NCI-H2107 (cell line): Measurements from ENCODE around the gene MTAP.

Source experiments
- DNase-seq: peaks from one replicate; lab custom pipeline; 2025; lab: John Stamatoyannopoulos, UW

MTAP gene

GRCh38 chr9:21852754-21853153 lies 50.3 kb downstream of the MTAP start:
- DNase-seq: no peak

- DNase-seq: no peak
Measured at GRCh38 chr9:21853414-21853813, 51.0 kb downstream of the MTAP start.

DNA sequence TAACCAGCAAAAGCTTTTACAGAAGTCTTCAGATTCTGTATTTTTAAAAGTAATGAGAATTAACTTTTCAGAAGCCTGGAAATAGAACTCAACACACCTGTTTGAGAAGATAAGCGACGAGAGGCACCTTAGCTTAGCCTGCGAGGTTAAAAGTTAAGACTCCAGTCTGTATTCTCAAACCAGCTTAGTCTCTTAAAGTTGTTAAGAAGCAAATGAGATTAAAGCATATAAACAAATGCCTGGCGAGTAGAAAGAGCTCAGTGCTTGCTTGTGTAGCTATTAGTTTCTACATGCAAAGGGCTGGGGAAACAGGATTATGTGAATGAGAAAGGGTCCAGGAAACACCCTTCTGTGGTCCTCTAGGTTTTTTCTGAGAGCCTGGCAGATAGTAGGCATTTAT lies 51.7 kb downstream of the MTAP start:
- no peak for DNase-seq

GRCh38 chr9:21854594-21854993 lies 52.2 kb downstream of the MTAP start:
- DNase-seq: no peak

DNA sequence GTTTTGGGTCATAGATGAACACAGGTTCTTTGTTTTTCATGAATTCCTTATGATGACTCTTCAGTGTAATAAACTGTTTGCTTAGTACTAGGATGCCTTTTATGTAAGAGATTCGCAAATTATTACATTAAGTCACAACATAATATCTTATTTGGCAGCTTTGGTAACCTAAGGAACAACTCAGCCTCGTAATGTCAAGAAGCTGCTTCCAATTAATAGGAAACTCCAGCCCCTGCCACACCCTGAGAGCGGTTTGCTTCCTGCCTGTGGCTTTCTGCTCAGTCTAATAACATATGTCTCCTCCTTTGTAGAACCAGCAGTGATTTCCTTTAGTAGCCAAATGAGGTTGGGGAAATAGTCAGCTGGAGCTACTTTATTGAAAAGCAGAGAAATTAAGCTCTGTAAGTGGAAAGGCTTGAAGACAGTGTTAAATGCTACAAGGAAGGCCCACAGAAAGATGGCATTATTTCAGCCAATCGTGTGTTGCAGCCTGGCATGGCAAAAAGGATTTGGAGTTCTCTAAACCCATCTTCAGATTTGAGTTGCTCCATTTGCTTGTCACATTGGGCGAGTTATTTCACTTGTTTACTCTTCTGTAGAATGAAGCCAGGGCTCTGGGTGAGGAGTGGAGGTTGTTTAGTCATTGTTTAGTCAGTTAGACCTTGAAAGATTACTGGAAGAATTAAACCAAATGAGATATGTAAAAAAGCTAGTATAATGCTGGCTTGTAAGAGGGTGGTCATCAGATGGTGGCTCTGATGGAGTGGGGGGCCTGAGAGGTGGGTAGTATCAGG lies 54.1 kb downstream of the MTAP start:
- DNase-seq: no peak

GRCh38 chr9:21862871-21863270 lies 60.4 kb downstream of the MTAP start:
- DNase-seq: no peak

DNA sequence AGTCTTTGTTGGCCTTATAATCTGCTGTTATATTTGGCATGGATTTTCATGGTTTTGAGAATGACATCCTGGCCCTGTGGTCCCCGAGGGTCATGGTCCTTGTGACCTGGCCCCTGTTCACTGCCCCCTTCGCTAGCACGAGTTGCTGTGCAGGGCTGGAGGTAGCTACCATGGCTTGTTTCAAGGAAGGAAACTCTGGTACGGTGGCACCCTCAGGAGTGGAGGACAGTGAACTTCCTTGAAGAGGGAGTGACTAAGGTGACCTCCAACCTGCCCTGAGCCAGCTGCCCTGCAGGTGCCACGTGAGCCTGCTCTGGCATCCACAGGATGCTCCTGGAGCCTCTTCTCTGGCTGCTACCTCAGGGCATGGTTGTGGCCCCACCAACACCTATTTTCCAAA lies 62.1 kb downstream of the MTAP start:
- DNase-seq: no peak

DNA sequence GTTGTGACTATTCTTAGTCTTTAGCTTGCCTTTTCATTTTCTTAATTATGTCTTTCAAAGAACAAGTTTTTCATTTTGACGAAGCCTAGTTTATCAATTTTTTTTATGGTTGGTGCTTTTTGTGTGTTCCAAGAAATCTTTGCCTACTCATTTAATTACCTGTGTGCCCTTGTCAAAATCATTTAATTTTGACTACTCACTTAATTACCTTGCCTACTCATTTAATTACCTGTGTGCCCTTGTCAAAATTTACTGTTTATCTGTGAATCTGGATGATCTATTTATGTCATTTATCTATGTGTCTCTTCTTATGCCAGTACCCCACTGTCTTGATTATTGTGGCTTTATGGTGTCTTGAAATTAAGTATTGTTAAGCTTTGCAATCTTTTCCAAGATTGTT lies 63.9 kb downstream of the MTAP start:
- DNase-seq: no peak

GRCh38 chr9:21871256-21871975 lies 69.0 kb downstream of the MTAP start:
- DNase-seq: no peak

GRCh38 chr9:21872696-21873095 lies 70.3 kb downstream of the MTAP start:
- no peak for DNase-seq

DNA sequence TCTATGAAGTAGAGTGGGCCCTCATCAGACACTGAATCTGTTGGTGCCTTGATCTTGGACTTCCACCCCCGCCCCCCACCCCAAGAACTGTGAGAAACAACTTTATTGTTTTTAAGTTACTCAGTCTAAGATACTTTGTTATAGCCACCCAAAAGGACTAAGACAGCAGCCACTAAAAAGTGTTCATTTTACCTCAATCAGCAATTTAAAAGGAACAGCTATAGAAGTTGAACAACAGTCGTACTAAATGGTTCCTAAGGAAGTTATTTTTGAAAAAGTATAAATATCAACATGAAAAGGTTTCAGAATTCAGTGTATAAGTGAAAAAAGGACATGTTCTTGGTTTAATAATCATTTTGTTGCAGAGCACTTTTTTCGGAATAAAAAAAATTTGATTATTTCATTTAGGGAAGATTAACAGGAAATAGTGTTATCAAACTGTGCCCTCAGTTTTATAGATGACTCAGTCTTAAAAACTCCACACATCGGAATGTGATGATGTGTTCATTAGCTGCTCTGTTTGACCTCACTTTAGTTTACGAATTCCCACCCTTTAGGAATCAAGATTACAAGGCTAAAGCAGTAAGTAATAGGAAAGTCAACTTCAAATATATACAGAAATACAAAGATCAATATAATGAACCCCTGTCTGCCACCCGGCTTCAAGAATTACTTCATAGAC lies 71.2 kb downstream of the MTAP start:
- no peak for DNase-seq

- no peak for DNase-seq
Measured at GRCh38 chr9:21875893-21876292, 73.5 kb downstream of the MTAP start.

GRCh38 chr9:21883642-21884041 lies 81.2 kb downstream of the MTAP start:
- no peak for DNase-seq

DNA sequence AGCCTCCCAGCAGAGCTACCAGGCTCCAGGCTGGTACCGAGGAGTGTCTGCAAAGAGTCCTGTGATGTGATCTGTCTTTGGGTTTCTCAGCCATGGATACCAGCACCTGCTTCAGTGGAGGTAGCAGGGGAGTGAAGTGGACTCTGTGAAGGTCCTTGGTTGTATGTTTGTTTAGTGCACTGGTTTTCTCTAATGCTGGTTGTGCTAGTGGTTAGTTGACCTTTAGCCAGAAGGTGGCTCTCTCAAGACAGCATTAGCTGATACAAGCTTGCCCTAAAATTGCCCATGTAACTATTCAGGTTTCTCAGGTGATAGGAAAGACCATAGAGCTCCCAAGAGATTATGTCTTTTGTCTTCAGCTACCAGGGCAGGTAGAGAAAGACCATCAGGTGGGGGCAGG lies 87.2 kb downstream of the MTAP start:
- no peak for DNase-seq

DNA sequence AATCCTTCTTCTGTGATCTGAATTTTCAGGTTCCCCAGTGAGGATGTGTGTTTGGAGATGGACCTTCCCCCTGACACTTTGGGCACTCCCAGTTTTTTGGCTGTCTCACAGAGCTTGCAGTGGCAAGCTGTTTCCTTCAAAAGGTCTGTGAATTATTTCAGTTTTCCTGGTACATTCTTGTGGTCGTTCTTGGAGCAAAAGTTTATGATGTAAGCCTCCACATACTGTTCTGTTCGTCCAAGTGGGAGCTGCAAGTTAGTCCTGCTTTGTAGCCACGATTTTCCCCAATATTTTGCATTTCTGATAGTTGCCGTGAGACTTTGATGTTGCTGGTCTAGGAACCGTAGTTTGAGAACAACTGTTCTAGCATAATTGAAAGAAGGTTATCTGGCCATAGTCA lies 88.3 kb downstream of the MTAP start:
- no peak for DNase-seq

DNA sequence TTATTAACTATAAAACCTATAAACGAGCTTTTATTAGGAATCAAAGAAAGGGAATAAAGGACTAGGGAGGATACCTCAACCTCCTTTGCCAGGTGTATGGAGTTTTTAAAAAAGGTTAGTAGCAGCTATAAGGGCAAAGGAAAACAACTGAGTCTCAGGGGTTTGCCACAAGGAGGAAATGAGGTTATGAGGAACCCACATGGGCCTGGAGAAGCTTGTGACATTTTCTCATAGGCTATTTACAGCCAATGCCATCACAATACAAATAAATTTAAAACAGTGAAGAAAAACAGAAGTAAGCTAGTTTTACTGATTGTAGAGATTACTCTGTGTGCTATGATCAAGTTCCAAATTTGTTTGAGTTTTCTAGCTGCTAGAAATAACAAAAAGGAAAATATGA lies 99.1 kb downstream of the MTAP start:
- DNase-seq: no peak

- no peak for DNase-seq
Measured at GRCh38 chr9:21902136-21902535, 99.7 kb downstream of the MTAP start.

DNA sequence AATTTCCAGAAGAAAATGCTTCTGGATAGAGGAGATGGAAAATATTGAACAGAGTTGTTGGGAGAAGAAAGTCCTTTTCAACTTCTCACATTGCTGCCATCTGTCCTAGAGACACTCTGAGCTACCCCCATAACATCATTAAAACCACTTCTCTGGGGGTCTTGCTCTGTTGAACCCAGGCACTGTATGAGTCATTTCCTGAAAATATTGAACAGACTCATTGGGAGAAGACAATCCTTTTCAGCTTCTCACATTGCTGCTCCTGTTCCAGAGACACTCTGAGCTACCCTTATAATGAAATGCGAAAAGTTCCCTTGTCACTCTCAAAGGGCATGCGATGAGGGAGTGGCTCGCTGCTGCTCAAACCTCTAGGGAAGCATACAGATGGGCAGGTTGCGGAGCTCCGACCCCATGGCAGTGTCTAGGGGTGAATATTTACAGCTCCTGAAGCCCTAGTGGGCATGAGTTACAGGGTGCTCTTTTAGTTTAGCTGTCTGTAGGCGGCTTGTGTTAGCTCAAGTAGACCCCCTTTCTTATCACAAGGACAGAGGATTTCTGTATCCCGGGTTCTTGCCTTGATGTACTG lies 101.0 kb downstream of the MTAP start:
- DNase-seq: no peak

DNA sequence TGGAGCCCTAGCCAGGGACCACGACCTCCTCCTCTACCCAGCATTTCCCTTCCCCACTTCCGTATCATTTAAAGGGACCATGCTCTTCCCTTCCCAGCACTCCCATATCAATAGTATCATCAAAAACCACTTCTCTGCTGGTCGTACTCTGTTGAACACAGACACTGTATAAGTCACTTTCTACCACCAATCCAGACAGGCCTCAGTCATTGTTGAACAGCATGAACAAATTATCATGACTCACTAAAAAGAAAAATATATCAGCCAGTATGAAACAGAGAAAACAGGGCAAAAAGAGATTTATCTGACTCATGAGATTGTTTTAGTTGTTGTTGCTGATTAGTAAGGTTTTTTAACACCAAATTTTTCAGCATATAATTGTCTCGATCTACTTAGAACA lies 101.9 kb downstream of the MTAP start:
- DNase-seq: no peak

DNA sequence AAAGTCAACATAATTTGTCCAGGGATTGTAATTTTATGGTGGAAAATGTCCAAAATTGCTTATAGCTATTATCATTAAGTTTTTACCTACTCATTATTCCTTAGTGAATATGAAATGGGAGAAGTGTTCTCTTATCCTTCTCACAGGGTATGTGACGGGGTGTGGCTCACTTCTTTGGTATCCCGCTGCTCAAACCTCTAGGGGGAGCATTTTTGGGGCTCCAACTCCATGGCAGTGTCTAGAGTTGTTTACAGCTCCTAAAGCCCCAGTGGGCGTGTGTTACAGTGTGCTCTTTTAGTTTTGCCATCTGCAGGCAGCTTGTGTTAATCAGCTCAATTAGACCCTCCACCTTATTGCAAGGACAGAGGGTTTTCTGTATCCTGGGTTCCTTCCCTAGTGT lies 102.3 kb downstream of the MTAP start:
- DNase-seq: no peak

- no peak for DNase-seq
Measured at GRCh38 chr9:21906213-21906612, 103.8 kb downstream of the MTAP start.

GRCh38 chr9:21906881-21907280 lies 104.4 kb downstream of the MTAP start:
- no peak for DNase-seq
